Measurements from ENCODE around the gene IL6ST. TPM values are rescaled to one million over a fixed set of nuclear protein-coding genes. Genes with fewer than 3 reads are reported as not detected.
"Not testable (repeated sequence)": the region's sequence is repeated elsewhere in the genome, so short reads cannot be mapped to it uniquely, and the experiment has no call there.

The IL6ST gene
- total and polyA plus RNA-seq, 5 donors, result 40.5 to 238 (median 211) TPM

DNA sequence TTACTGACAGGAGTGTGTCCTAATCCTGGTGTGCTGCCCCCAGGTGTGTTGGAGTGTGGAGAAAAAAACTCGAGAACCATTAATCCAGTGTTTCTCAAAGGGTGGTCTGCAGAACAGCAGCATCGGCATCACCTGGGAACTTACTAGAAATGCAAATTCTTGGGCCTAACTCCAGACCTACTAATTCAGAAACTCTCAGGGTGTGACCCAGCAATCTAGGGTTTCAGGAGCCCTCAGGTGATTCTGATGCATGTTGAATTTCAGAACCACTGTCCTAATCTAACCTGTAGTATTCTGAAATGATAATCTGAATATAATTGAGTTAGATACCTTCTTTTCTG lies 30.0 kb upstream of the IL6ST start:
- ATAC-seq, result no peak
- Histone ChIP-seq H3K27ac (ENCODE audit: low read length) (no peak overlapping the region), H3K9me3 (ENCODE audit: control insufficient read depth, low read length) (no peaks in the 10 kb centered on the region), H3K4me3 (ENCODE audit: low read length) (no peak overlapping the region), H3K27me3 (ENCODE audit: control insufficient read depth, insufficient read depth) (no peaks in the 10 kb centered on the region), H3K4me1 (ENCODE audit: control insufficient read depth, insufficient read depth, low read length) (no peaks in the 10 kb centered on the region)
- intact Hi-C loops (cut with DNase I), result no loop called here
- no peak for DNase-seq
- 93% methylated on average over 2 of the region's 2 CpGs for WGBS

DNA sequence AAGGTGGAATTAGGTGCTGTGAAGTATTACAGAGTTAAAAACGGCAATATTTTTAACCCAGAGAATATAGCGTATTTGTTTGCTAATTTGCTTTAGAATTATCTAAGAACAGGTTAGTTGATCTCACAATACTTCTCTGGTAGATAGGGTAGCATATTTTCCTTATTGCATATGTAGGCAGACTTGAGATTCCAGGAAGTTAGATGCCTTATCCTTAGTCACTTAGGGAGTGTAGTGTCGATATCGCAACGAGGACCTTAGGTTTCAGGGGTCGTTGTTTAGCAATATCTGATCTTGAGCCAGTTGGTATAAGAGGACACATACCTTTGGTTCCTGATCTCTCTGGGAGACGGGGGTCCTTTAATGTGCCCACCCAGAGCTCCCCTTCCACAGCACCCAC lies 28.5 kb upstream of the IL6ST start:
- no peak for ATAC-seq
- no peak overlapping the region for H3K27ac ChIP-seq (ENCODE audit: low read length)
- no peaks in the 10 kb centered on the region for H3K27me3 ChIP-seq (ENCODE audit: control insufficient read depth, insufficient read depth)
- WGBS, result 77% methylated on average over 7 of the region's 7 CpGs
- DNase-seq, result no peak
- H3K4me3 ChIP-seq (ENCODE audit: low read length), result no peak overlapping the region
- no peaks in the 10 kb centered on the region for H3K9me3 ChIP-seq (ENCODE audit: control insufficient read depth, low read length)
- no peaks in the 10 kb centered on the region for H3K4me1 ChIP-seq (ENCODE audit: control insufficient read depth, insufficient read depth, low read length)
- intact Hi-C loops (cut with DNase I), result no loop called here

DNA sequence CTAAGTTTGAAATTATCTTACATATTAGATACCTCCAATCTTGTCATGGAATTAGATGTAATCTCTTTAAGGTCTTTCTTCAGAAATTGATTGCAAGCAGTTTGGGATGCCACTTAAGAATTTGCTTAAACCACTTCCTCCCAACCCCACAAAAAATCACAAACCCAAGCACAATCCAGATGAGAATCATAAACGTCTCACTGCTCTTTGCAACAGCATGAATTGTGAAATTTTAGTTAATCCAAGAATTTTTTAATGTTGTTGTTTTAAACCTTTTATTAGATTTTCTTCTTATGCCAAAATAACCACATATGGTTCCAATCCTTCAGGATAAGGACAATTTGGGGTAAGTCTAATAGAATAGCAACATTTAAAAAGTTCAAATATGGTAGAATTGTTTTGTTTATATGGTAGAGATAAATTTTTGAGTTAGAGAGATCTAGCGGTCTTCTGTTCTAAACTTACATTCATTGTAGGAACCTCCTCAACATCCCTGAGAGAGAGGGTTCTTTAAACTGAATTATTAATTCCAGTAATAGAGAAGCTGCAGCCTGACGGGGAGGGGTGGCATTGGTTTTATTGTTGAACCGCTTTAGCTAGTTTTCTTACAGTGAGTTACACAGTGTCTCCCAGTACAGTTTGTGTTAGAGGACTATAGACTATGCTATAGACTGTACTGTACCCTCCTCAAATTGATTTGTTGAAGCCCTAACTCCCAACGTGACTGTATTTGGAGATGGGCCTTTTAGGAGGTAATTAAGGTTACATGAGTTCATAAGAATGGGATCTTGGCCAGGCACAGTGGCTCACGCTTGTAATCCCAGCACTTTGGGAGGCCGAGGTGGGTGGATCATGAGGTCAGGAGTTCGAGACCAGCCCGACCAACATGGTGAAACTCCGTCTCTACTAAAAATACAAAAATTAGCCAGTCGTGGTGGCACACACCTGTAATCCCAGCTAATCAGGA lies 24.8 kb upstream of the IL6ST start:
- ATAC-seq (no peak), DNase-seq (no peak)
- Histone ChIP-seq H3K27me3 (ENCODE audit: control insufficient read depth, insufficient read depth) (no peaks in the 10 kb centered on the region), H3K27ac (ENCODE audit: low read length) (no peak overlapping the region), H3K9me3 (ENCODE audit: control insufficient read depth, low read length) (no peaks in the 10 kb centered on the region), H3K4me3 (ENCODE audit: low read length) (no peak overlapping the region), H3K4me1 (ENCODE audit: control insufficient read depth, insufficient read depth, low read length) (no peaks in the 10 kb centered on the region)
- 78% methylated on average over 11 of the region's 11 CpGs for WGBS
- intact Hi-C loops (cut with DNase I), result no loop called here

DNA sequence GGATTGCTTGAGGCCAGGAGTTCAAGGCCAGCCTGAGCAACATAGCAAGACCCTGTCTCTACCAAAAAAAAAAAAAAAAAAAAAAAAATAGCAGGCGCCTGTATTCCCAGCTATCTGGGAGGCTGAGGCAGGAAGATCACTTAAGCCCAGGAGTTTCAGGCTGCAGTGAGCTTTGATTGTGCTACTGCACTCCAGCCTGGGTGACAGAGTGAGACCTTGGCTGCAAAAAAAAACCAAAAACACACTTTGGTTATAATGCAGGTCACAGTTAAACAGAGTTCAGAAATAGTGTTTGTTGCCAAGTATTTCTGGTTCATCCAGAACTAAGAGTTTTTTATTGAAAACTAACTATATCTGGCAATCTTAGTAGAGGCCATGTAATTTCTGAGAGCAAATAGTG lies 24.1 kb upstream of the IL6ST start:
- H3K4me3 ChIP-seq (ENCODE audit: low read length), result no peak overlapping the region
- H3K4me1 ChIP-seq (ENCODE audit: control insufficient read depth, insufficient read depth, low read length), result no peaks in the 10 kb centered on the region
- WGBS, result 69% methylated on average over 1 of the region's 1 CpG
- no peaks in the 10 kb centered on the region for H3K27me3 ChIP-seq (ENCODE audit: control insufficient read depth, insufficient read depth)
- H3K9me3 ChIP-seq (ENCODE audit: control insufficient read depth, low read length), result no peaks in the 10 kb centered on the region
- DNase-seq, result no peak
- no peak overlapping the region for H3K27ac ChIP-seq (ENCODE audit: low read length)
- no peak for ATAC-seq
- intact Hi-C loops (cut with DNase I), result no loop called here

DNA sequence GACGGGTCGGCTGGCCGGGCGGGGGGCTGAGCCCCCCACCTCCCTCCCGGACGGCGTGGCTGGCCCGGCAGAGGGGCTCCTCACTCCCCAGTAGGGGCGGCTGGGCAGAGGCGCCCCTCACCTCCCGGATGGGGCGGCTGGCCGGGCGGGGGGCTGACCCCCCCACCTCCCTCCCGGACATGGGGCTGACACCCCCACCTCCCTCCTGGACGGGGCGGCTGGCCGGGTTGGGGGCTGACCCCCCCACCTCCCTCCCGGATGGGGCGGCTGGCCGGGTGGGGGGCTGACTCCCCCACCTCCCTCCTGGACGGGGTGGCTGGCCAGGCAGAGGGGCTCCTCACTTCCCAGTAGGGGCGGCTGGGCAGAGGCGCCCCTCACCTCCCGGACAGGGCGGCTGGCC lies 19.9 kb upstream of the IL6ST start:
- H3K27me3 ChIP-seq (ENCODE audit: control insufficient read depth, insufficient read depth); ATAC-seq; H3K4me1 ChIP-seq (ENCODE audit: control insufficient read depth, insufficient read depth, low read length); intact Hi-C loops (cut with DNase I); H3K27ac ChIP-seq (ENCODE audit: low read length); H3K9me3 ChIP-seq (ENCODE audit: control insufficient read depth, low read length); H3K4me3 ChIP-seq (ENCODE audit: low read length): not testable (repeated sequence)
- 93% methylated on average over 24 of the region's 26 CpGs for WGBS
- DNase-seq, result peak in 1 of 3 donors; percentile 65

DNA sequence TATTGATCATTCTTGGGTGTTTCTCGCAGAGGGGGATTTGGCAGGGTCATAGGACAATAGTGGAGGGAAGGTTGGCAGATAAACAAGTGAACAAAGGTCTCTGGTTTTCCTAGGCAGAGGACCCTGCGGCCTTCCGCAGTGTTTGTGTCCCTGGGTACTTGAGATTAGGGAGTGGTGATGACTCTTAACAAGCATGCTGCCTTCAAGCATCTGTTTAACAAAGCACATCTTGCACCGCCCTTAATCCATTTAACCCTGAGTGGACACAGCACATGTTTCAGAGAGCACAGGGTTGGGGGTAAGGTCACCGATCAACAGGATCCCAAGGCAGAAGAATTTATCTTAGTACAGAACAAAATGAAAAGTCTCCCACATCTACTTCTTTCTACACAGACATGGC lies 19.2 kb upstream of the IL6ST start:
- H3K9me3 ChIP-seq (ENCODE audit: control insufficient read depth, low read length); intact Hi-C loops (cut with DNase I); H3K27me3 ChIP-seq (ENCODE audit: control insufficient read depth, insufficient read depth); ATAC-seq; H3K4me1 ChIP-seq (ENCODE audit: control insufficient read depth, insufficient read depth, low read length); H3K27ac ChIP-seq (ENCODE audit: low read length); DNase-seq; H3K4me3 ChIP-seq (ENCODE audit: low read length): not testable (repeated sequence)
- WGBS, result 94% methylated on average over 2 of the region's 5 CpGs

DNA sequence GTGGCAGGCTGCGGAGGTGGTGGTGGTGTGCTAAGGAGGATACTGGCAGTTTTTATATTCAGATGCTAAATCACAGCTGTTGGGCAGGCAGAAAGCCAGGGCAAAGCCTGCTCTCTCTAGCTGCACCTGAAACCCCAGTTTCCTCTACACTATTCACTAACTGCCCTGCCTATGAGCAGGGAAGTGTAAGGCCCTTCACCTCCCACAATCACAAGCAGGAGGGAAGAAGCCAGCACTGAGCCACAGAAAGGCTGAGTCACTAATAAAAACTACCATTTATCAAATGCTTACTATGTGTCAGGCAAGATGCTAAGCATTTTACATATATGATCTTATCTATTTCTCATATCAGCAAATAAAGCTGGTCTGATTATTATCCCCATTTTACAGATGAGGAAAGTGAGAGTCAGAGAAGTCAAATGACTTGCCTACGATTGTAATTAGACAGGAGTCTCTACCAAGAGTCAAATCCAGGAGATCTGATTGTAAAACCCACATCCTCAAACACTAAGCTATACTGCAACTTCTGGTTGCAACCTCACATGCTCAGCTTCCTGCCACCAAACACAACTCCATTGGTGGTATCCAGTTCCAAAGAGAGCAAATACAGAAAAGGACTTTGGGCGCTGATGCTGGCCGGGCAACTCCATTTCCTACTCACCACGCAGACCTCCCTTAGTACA lies 17.7 kb upstream of the IL6ST start:
- Histone ChIP-seq H3K9me3 (ENCODE audit: control insufficient read depth, low read length) (no peaks in the 10 kb centered on the region), H3K4me3 (ENCODE audit: low read length) (no peak overlapping the region), H3K4me1 (ENCODE audit: control insufficient read depth, insufficient read depth, low read length) (peaks cover 3% of the 10 kb centered on the region), H3K27ac (ENCODE audit: low read length) (no peak overlapping the region), H3K27me3 (ENCODE audit: control insufficient read depth, insufficient read depth) (no peaks in the 10 kb centered on the region)
- ATAC-seq (peak; percentile 38 to 57), DNase-seq (peak in 2 of 3 donors; percentile 21 to 60)
- intact Hi-C loops (cut with DNase I), result no loop called here
- WGBS, result 82% methylated on average over 5 of the region's 5 CpGs

DNA sequence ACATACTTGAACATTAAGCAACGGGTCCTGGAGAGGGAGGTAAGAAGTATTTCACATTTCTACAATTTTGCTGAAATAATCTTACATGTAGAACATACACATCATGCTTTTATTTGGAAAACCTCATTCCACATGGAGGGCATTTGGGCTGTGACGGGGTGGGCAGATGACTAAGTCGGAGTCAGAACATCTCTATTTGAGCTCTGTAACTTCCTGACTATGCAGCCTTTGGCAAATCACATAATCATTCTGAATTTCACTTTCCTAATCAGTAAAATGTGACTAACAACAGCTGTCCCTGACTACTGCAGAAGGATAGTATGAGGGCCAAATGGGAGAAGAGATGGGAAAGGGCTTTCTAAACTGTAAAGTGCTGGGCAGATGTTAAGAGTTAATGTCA lies 17.1 kb upstream of the IL6ST start:
- Histone ChIP-seq H3K27ac (ENCODE audit: low read length) (no peak overlapping the region), H3K4me3 (ENCODE audit: low read length) (no peak overlapping the region), H3K4me1 (ENCODE audit: control insufficient read depth, insufficient read depth, low read length) (peaks cover 3% of the 10 kb centered on the region), H3K9me3 (ENCODE audit: control insufficient read depth, low read length) (no peaks in the 10 kb centered on the region), H3K27me3 (ENCODE audit: control insufficient read depth, insufficient read depth) (no peaks in the 10 kb centered on the region)
- 57% methylated on average over 3 of the region's 3 CpGs for WGBS
- intact Hi-C loops (cut with DNase I), result no loop called here
- DNase-seq, result no peak
- peak; percentile 71 to 76 for ATAC-seq

DNA sequence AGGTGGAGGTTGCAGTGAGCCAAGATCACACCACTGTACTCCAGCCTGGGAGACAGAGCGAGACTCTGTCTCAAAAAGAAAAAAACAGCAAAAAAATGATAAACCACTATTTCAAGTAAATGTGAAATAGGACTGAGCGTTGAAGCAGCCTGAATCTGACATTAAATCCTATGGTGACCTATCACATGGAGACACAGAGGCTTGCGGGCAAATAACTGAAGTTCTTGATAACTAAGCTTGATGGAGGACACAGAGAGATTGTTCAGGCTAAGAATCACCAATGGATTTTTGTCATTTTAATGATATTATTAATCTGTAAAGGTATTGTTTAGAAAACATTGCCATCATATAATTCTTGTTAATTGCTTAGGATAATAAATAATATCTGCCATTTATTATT lies 15.7 kb upstream of the IL6ST start:
- ATAC-seq (no peak), DNase-seq (no peak)
- H3K27me3 ChIP-seq (ENCODE audit: control insufficient read depth, insufficient read depth), result no peaks in the 10 kb centered on the region
- no peak overlapping the region for H3K27ac ChIP-seq (ENCODE audit: low read length)
- H3K4me1 ChIP-seq (ENCODE audit: control insufficient read depth, insufficient read depth, low read length), result peaks cover 3% of the 10 kb centered on the region
- H3K4me3 ChIP-seq (ENCODE audit: low read length), result no peak overlapping the region
- 94% methylated on average over 3 of the region's 3 CpGs for WGBS
- H3K9me3 ChIP-seq (ENCODE audit: control insufficient read depth, low read length), result no peaks in the 10 kb centered on the region
- intact Hi-C loops (cut with DNase I), result no loop called here

DNA sequence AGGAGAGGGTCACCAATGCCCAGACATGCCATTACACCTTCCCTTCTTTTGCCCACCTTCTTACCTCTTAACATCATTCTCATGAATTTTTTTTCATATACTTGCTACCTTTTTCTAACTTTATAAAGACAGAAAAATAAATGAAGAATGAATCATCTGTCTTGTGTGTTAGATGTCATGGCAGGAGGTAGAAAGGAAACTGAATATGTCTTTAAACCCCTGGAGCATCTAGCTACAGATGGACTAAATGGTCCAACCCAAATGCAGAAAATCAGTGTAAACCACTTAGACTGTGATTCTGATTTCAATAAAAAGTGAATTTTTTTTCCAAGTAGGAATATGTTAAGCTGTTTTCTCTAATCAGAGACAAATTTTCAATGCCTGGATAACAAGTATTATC lies 11.8 kb upstream of the IL6ST start:
- Histone ChIP-seq H3K27ac (ENCODE audit: low read length) (no peak overlapping the region), H3K4me1 (ENCODE audit: control insufficient read depth, insufficient read depth, low read length) (peaks cover 2% of the 10 kb centered on the region), H3K9me3 (ENCODE audit: control insufficient read depth, low read length) (no peaks in the 10 kb centered on the region), H3K4me3 (ENCODE audit: low read length) (no peak overlapping the region), H3K27me3 (ENCODE audit: control insufficient read depth, insufficient read depth) (no peaks in the 10 kb centered on the region)
- DNase-seq, result no peak
- intact Hi-C loops (cut with DNase I), result no loop called here
- ATAC-seq, result no peak

DNA sequence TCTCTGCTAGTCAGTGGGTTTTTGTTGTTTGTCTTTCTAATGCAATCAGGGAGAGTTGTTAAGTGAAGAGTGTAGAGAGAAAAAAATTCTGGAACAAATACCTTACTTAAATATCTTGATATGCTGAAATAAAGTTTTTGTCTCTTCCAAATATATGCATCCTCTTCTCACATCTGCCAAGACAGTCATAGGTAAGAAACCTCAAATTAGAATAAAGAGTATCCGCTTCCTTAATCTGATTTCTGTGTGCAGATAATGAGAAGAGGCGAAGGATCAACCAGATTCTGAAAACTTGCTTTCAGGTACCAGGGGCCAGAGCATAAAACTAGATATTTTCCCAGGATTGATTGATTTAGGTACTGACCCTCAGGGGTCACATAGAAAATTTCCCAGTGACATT lies 11.3 kb upstream of the IL6ST start:
- DNase-seq, result no peak
- Histone ChIP-seq H3K27me3 (ENCODE audit: control insufficient read depth, insufficient read depth) (no peaks in the 10 kb centered on the region), H3K27ac (ENCODE audit: low read length) (no peak overlapping the region), H3K4me3 (ENCODE audit: low read length) (no peak overlapping the region), H3K9me3 (ENCODE audit: control insufficient read depth, low read length) (no peaks in the 10 kb centered on the region), H3K4me1 (ENCODE audit: control insufficient read depth, insufficient read depth, low read length) (peaks cover 2% of the 10 kb centered on the region)
- ATAC-seq, result no peak
- 95% methylated on average over 2 of the region's 2 CpGs for WGBS
- intact Hi-C loops (cut with DNase I), result no loop called here

Measured in right cardiac atrium (tissue), 5 donors.